GM21529 (cell line): ENCODE data around the gene RNF113B.

Experiments
- ATAC-seq: cut with Tn5 transposase; IDR thresholded peaks from one replicate; pipeline ENCODE4 v1.9.1; 2021; ENCODE audit not compliant: unreplicated experiment

Gene RNF113B

GRCh38 chr13:98176777-98177608 lies at the start of gene RNF113B:
Gene RNF113B, minus strand, starts transcription at chr13:98177269. Its CDS starts 33 bp downstream, at chr13:98177236.
- ATAC-seq, result no peak

DNA sequence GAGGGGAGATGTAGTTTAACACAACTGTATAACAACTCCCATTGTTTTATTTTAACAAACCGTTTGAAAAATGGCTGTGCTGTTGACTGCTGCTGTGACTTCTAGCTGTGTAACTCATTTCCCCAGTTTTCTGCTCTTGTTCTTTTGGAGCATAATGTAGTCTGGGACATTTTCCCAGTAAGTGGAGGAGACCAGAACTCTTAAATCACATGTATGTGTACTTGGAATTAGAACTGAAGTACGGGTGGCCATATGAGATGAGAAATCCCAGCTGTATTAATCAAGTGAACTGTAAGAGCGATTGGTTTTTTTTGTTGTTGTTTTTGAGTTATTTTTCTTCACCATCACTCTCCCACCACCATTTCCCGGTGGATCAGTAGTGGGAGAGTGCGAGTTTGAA lies 49.4 kb upstream of the RNF113B start:
- no peak for ATAC-seq

DNA sequence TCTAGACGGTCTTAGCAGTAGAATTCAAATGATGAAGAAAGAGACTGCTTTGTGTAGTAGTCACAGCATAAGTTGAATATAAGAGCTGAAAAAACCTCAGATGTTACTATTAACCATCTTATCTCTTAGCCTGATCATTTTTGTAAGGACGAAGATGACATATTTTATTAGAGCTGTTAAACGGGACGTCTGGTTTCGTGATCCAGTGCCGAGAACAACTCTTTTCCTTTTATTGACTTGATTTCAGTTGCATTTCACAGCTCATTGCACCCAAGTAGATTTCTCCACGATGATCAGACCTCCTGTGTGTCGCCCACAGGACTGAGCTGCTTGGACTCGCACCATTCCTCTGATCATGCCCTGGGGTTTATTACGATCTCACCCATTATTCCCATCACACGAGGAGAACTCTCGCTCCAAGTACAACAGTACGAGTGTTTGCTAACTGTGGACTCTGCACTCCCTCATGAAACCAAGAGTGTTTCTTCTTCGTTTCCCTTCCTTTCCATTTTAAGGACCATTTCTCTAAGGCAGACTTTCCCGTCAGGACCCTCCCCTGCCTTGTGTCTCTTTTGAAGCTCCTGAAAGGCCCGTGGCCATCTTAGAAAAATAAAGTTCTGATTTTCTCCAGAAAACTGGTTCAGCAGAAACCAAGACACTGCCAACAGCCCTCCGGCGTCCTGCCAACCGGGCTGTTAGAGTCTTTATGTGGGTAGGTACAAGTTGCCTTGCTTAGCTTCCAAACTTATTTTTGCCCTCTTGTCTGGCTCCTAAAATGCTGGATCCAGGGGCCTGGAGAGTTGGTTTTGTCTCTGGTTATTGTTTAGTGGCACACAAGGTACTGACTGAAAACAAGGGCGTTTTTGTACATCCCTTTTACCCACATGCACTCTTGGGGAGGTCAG lies 48.2 kb upstream of the RNF113B start:
- no peak for ATAC-seq

DNA sequence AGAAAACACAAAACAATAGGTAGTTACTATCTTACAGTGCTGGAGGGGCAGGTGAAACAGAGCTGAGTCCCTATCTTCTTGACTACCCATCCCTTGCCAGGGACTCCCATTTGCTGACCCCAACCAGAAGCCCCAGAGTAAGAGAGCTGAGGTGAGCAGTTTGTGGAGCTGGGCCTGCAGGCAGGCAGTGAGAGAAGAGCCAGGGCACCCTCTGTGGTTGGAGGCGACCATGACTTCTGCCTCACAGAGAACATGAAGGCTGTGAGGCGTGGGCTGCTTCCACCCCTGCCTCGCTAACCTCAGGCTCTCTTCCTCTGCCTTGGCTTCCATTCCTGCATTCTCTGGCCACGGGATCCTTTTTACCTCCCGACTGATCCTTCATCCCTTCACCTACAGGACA lies 47.5 kb upstream of the RNF113B start:
- ATAC-seq, result no peak

DNA sequence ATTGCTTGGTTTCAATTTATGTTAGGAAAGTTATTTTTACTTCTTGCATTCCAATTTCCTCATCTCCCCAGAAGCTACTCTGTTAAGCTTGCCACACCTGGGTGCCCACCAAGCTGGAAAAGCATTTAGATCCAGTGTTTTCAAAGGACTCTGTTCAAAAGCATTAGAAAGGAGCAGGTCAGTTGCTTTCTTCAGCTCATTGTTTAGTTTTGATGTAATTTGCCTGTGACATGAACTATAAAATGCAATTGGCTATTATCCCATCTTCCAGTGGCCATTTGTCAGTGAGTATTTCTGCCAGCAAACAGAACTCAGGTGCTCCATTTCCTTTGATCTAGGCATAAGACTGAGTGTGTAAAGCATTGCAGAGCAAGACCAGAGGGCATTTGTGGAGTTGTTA lies 46.7 kb upstream of the RNF113B start:
- no peak for ATAC-seq

- no peak for ATAC-seq
Measured at GRCh38 chr13:98222816-98223215, 45.7 kb upstream of the RNF113B start.

GRCh38 chr13:98222081-98222554 lies 45.0 kb upstream of the RNF113B start:
- no peak for ATAC-seq

- ATAC-seq, result no peak
Measured at GRCh38 chr13:98221234-98221633, 44.2 kb upstream of the RNF113B start.

GRCh38 chr13:98220271-98220791 lies 43.3 kb upstream of the RNF113B start:
- no peak for ATAC-seq

GRCh38 chr13:98219685-98220084 lies 42.6 kb upstream of the RNF113B start:
- ATAC-seq, result no peak

GRCh38 chr13:98217597-98217996 lies 40.5 kb upstream of the RNF113B start:
- no peak for ATAC-seq

DNA sequence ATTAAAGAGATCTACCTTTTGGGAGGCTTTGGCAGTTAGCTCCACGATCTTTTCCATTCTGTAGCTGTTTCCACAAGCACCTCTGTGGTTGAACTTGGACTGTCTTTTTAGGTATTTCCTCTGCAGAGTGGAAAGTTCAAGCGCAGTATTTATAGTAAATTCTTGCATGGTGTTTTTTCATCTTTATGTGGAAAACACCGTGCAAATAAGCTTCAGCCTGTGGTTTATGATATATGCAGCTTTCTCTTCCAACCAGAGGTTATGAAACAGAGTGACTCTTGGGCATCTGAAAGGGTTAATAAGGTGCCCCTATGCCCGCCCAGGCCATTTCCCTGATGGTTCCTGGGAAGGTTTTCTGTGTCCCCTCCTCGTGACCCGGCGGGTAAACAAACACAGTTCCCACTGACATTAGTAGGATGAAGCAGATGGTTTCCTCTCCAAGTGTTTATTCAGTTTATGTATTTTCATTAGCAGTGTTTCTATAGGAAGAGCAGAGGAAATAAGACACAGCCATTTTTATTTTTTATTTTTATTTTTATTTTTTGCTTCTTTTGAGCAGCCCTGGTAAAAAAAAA lies 39.7 kb upstream of the RNF113B start:
- ATAC-seq, result peak; percentile 61

- ATAC-seq, result no peak
Measured at GRCh38 chr13:98216135-98216565, 39.1 kb upstream of the RNF113B start.

GRCh38 chr13:98215508-98215907 lies 38.4 kb upstream of the RNF113B start:
- ATAC-seq, result no peak

DNA sequence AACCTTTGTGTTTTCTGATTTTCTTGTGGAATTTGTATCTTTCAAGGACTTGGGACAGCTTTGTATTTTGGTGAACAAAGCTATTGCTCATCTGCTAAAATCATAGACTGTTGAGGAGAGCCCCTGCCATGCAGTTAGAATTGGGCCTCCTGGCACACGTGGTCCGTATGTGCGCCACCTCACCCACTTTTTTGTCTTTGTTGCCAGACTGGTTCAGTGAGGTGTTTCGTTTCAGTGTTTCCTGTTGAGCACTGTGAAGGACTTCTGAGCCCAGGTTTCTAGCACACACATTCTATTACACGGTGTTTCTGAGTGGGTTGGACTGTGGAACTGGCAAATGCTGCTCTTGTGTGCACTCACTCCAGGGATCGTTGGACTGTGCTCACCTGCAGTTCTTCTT lies 37.6 kb upstream of the RNF113B start:
- no peak for ATAC-seq

DNA sequence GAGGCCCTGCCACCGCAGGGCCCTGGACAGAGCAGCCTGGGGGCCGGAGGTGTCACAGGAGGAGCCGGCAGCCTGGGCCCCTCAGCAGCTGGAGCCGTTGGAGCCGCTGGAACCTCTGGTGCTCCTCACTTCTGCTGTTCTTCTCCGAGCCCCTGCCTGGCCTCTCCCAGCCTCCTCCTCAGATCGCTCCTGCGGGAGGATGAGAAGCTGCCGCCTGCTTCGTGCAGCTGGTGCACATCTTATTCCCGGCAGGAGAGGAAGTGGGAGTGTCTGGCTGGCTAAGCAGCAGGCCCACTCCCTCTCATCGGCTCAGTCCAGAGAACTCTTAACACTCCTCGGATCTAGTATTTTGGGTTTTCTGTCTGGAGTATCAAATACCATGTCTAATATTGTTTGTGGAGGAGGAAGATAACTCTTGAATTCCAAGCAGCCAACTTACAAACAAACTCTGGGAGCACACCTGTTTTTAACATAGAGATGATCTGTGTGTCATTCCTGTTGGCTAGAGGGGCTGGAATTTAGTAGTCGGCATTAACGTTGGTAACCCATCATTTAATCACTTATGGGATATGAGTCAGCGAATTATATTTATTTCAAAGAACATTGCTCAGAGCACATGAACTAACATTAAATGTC lies 37.1 kb upstream of the RNF113B start:
- ATAC-seq, result no peak

DNA sequence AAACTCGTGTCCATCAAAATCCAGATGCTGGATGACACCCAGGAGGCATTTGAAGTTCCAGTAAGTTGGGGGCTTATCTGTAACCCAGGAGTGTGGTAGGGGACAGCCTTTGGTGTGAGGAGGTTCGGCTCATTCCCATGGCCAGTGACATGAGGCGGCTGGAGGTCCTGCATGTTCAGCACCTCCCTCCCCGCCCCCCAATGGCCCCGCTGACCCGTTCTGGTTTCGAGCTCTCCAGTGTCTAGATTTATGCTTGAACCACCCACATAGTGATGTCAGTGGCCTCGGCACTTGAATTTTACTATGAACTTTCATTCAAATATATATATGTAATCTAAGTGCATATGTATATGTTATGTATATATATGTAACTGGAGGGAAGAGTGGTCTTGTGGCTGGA lies 36.3 kb upstream of the RNF113B start:
- no peak for ATAC-seq

DNA sequence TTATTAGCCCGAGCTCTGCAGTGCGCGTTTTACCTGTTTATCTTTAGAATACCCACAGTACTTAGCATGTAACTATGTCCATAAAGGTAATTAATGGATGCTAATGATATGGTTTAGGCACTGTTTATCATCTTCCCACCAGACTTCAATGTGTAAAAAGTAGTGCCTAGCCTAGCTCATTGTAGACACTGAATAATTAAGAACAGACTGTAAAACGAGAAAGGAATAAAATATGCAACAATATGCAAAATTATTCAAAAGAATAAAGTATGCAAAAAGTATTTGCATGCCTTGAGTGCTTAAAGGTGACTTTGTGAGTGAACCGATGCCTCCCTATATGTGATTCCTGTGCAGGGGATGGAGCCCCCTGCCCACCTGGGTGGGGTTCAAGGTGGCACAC lies 35.7 kb upstream of the RNF113B start:
- no peak for ATAC-seq

DNA sequence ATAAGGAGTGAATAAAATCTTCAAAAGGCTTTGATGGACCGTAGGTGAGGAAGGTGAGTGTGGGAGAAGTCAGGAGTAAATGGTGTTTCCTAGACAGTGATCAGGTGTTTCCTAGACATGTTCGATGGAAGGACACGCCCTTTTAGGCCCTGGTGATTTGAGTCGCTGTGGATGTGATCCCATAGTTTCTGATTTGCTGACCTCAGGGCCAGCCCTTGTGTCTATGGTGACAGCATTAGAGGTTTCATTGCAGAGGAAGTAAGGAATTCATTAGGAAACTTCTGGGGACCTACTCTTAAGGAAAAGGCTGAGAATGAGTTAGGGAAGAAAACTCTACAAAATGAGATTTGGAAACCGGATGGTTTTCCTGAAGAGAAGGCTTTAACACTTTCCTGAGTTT lies 31.5 kb upstream of the RNF113B start:
- ATAC-seq, result no peak

GRCh38 chr13:98207416-98207815 lies 30.3 kb upstream of the RNF113B start:
- ATAC-seq, result no peak

DNA sequence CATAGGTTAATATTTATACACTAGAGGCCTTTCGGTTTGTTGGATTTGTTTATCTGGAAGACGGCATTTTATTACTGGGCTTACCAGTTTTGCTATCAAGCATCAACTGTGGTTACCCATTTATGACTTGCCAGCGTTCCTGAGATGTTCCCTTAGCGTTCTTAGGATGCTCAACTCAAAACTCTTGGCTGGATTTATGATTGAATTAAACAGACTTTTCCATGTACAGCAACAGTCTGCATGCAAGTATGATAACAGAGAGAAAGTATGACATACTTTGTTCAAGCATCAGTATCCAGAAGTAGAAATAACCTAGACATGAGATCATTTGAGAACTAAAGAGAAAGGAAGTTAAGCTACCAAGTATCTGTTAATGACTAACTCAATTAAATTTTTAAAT lies 29.9 kb upstream of the RNF113B start:
- ATAC-seq, result no peak
